Measurements from ENCODE around the gene MCTP1.

The MCTP1 gene

GRCh38 chr5:94747371-94747770, 537.5 kb downstream of the MCTP1 start:
- no peak for DNase-seq

- no peak for DNase-seq
Measured at GRCh38 chr5:94746731-94747124, 538.2 kb downstream of the MCTP1 start.

GRCh38 chr5:94745786-94746730, 538.8 kb downstream of the MCTP1 start:
- DNase-seq, result no peak

GRCh38 chr5:94744906-94745305, 540.0 kb downstream of the MCTP1 start:
- no peak for DNase-seq

- no peak for DNase-seq
Measured at GRCh38 chr5:94742852-94743251, 542.0 kb downstream of the MCTP1 start.

GRCh38 chr5:94740286-94740685, 544.6 kb downstream of the MCTP1 start:
- no peak for DNase-seq

GRCh38 chr5:94736498-94736897, 548.4 kb downstream of the MCTP1 start:
- DNase-seq, result no peak

GRCh38 chr5:94731471-94731870, 553.4 kb downstream of the MCTP1 start:
- no peak for DNase-seq

- DNase-seq, result no peak
Measured at GRCh38 chr5:94725142-94725541, 559.8 kb downstream of the MCTP1 start.

- DNase-seq, result no peak
Measured at GRCh38 chr5:94715768-94716167, 569.1 kb downstream of the MCTP1 start.

- DNase-seq, result no peak
Measured at GRCh38 chr5:94711785-94712184, 573.1 kb downstream of the MCTP1 start.

GRCh38 chr5:94709277-94709676, 575.6 kb downstream of the MCTP1 start:
- DNase-seq, result no peak

GRCh38 chr5:94707359-94707758, 577.5 kb downstream of the MCTP1 start:
- DNase-seq, result no peak

GRCh38 chr5:94705427-94705826, 579.5 kb downstream of the MCTP1 start:
- DNase-seq, result no peak

GRCh38 chr5:94702729-94703128, 582.2 kb downstream of the MCTP1 start:
- no peak for DNase-seq

- DNase-seq, result no peak
Measured at GRCh38 chr5:94700592-94700991, 584.3 kb downstream of the MCTP1 start.

- DNase-seq, result no peak
Measured at GRCh38 chr5:94699562-94699961, 585.3 kb downstream of the MCTP1 start.

- no peak for DNase-seq
Measured at GRCh38 chr5:94698197-94698596, 586.7 kb downstream of the MCTP1 start.

- no peak for DNase-seq
Measured at GRCh38 chr5:94694671-94695070, 590.2 kb downstream of the MCTP1 start.

- DNase-seq, result no peak
Measured at GRCh38 chr5:94693845-94694370, 591.0 kb downstream of the MCTP1 start.

GRCh38 chr5:94693043-94693822, 591.7 kb downstream of the MCTP1 start:
- no peak for DNase-seq

- no peak for DNase-seq
Measured at GRCh38 chr5:94692581-94692980, 592.3 kb downstream of the MCTP1 start.

- no peak for DNase-seq
Measured at GRCh38 chr5:94691949-94692348, 592.9 kb downstream of the MCTP1 start.

GRCh38 chr5:94691291-94691690, 593.6 kb downstream of the MCTP1 start:
- no peak for DNase-seq

All from effector CD4-positive, alpha-beta T cell (primary cell).